HFF-Myc (cell line): ENCODE data around the gene CMTM3.

Source experiments
- DNase-seq: peaks from one replicate; pipeline ENCODE4 v3.0.0-alpha.2; 2011; ENCODE audit warnings: low read depth; ENCODE audit errors: extremely low read depth
- H3K4me3 ChIP-seq: replicated peaks from 2 replicates; pipeline ENCODE4 v1.5.1; 2011; ENCODE audit warnings: low read depth, mild to moderate bottlenecking, control low read depth, low read length
- CTCF ChIP-seq: IDR thresholded peaks from 2 replicates; pipeline ENCODE4 v1.5.1; 2012; ENCODE audit warnings: mild to moderate bottlenecking, low read depth, low read length, control low read depth; ENCODE audit errors: missing control alignments

CMTM3 gene

GRCh38 chr16:66604376-66605176 is at the start of gene CMTM3:
Gene CMTM3, plus strand, starts transcription at chr16:66604704. Its CDS starts 102 bp downstream, at chr16:66604806.
- peak within 1 kb of the TSS; percentile 74 for H3K4me3 ChIP-seq
- peak; percentile 32 for TF ChIP-seq CTCF
- DNase-seq: no peak

GRCh38 chr16:66560107-66560506 is 44.4 kb upstream of the CMTM3 start:
- DNase-seq: no peak
- no peak for TF ChIP-seq CTCF
- H3K4me3 ChIP-seq: no peak overlapping the region

GRCh38 chr16:66561381-66562080 is 43.0 kb upstream of the CMTM3 start:
- DNase-seq: no peak
- H3K4me3 ChIP-seq: no peak overlapping the region
- TF ChIP-seq CTCF: no peak

- no peak overlapping the region for H3K4me3 ChIP-seq
- no peak for TF ChIP-seq CTCF
- no peak for DNase-seq
These were observed 42.1 kb upstream of the CMTM3 start for GRCh38 chr16:66562409-66562808.

- TF ChIP-seq CTCF: no peak
- DNase-seq: no peak
- H3K4me3 ChIP-seq: no peak overlapping the region
These were observed 41.5 kb upstream of the CMTM3 start for GRCh38 chr16:66562986-66563385.

GRCh38 chr16:66563574-66564334 is 40.8 kb upstream of the CMTM3 start:
- DNase-seq: no peak
- no peak for TF ChIP-seq CTCF
- H3K4me3 ChIP-seq: no peak overlapping the region
